GM10266 (cell line): ENCODE measurements around the gene CTNNBIP1.

ENCODE experiments used
- DNase-seq: peaks from one replicate; pipeline ENCODE4 v3.0.0; 2012; ENCODE audit errors: extremely low spot score
- CTCF ChIP-seq: IDR thresholded peaks from 2 replicates; pipeline ENCODE4 v1.5.1; 2012; ENCODE audit warnings: mild to moderate bottlenecking, low read depth; ENCODE audit not compliant: control insufficient read depth, insufficient read depth; ENCODE audit errors: missing control alignments

Gene CTNNBIP1

DNA sequence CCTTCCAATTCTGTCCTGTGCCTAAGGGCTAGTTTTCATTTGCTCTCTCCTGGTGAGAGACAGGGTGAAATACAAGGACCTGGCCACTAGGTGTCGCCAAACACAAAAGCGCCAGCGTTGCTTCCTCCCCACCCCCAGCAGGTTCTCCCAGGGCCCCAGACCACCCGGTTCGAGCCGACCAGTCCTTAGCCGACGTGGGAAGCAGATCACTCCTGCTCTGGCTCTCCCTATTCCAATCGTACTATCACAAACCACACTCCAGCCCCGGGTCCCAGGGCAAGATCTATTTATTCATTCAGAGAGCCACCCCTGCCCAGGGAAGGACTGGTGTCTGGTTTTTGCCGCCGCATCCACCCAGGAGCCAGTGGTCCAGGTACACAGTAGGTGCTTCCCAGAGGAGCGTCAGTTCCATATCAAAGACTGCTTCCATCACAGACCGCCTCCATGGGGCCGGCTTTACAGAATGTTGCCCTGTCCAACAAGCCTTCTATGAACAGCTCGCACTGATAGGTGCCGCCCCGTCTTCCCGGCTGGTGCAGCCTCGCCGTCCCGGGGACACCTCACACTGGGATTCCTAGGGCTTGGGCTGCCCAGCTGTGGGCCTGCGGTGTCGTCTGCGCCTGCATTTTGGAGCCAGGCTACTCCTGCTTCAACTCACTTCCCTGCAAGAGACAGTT is 35.0 kb downstream of the CTNNBIP1 start:
- TF ChIP-seq CTCF, result peak; percentile 96
- peak; percentile 94 for DNase-seq

DNA sequence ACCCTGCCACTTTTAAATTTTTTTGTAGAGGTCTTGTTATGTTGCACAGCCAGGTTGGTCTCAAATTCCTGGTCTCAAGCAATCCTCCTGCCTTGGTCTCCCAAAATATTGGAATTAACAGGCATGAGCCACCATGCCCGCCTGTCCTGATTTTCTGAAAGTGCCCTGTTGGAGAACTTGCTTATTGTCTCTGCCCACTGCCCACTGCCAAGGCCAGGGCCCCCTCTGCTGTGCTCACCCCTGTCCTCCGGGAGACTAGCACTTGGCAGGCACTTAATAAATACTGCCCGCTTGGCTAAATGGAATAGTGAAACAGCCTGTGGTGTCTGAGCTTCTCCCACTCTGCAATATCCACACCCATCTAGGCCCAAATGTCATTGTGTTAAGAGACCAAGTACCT is 35.7 kb downstream of the CTNNBIP1 start:
- DNase-seq, result no peak
- TF ChIP-seq CTCF, result no peak

- TF ChIP-seq CTCF, result no peak
These were observed 36.1 kb downstream of the CTNNBIP1 start for GRCh38 chr1:9873992-9874391.

DNA sequence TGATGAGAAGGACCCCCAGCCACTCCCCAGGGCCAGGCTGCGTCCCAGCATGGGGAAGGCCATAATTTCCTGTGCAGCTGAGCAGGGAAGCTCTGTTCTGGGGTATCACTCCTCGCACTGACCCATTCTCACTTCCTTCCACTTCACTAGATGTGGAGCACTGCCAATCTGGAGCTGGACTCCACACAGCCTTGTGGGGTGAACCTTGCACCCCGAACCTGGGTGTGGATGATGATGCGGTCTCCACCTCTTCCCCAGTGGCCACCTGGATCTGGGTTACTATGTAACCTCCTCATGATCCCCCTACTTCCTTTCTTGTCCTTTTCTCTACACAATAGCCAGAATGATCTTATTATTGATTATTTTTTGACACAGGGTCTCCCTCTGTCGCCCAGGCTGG is 36.7 kb downstream of the CTNNBIP1 start:
- no peak for DNase-seq

More at GRCh38 chr1:9873992-9874391, 36.1 kb downstream of the CTNNBIP1 start:
- no peak for DNase-seq

GRCh38 chr1:9872430-9873165 is 37.5 kb downstream of the CTNNBIP1 start:
- no peak for TF ChIP-seq CTCF
- DNase-seq, result no peak

More for the DNA sequence above, 36.7 kb downstream of the CTNNBIP1 start:
- TF ChIP-seq CTCF, result no peak

- no peak for TF ChIP-seq CTCF
- DNase-seq, result no peak
These were observed 38.2 kb downstream of the CTNNBIP1 start for GRCh38 chr1:9871707-9872425.
